Ishikawa (cell line): ENCODE measurements around the gene TRIP13.

Experiments used
- CEBPB ChIP-seq: IDR thresholded peaks from 2 replicates; pipeline ENCODE4 v1.6.1; 2012
- CREB1 ChIP-seq: IDR thresholded peaks from 2 replicates; pipeline ENCODE4 v1.6.1; 2012; ENCODE audit warnings: low read depth
- EGR1 ChIP-seq: IDR thresholded peaks from 2 replicates; pipeline ENCODE4 v1.6.1; 2012
- EP300 ChIP-seq: IDR thresholded peaks from 2 replicates; pipeline ENCODE4 v1.6.1; 2012; ENCODE audit warnings: borderline replicate concordance
- FOXM1 ChIP-seq: IDR thresholded peaks from 2 replicates; pipeline ENCODE4 v1.6.1; 2012; ENCODE audit warnings: low read depth, borderline replicate concordance
- MAX ChIP-seq: IDR thresholded peaks from 2 replicates; pipeline ENCODE4 v1.6.1; 2012
- NFIC ChIP-seq: IDR thresholded peaks from 2 replicates; pipeline ENCODE4 v1.6.1; 2012
- RAD21 ChIP-seq: IDR thresholded peaks from 2 replicates; pipeline ENCODE4 v1.6.1; 2012; ENCODE audit warnings: low read depth
- REST ChIP-seq: IDR thresholded peaks from 2 replicates; pipeline ENCODE4 v1.6.1; 2012; ENCODE audit warnings: low read depth, mild to moderate bottlenecking
- TAF1 ChIP-seq: IDR thresholded peaks from 2 replicates; pipeline ENCODE4 v1.6.1; 2012; ENCODE audit warnings: low read depth, mild to moderate bottlenecking
- TCF12 ChIP-seq: IDR thresholded peaks from 2 replicates; pipeline ENCODE4 v1.6.1; 2012; ENCODE audit warnings: low read depth
- TEAD4 ChIP-seq: IDR thresholded peaks from 2 replicates; pipeline ENCODE4 v1.6.1; 2012
- USF1 ChIP-seq: IDR thresholded peaks from 2 replicates; pipeline ENCODE4 v1.6.1; 2012
- YY1 ChIP-seq: IDR thresholded peaks from 2 replicates; pipeline ENCODE4 v1.6.1; 2012; ENCODE audit warnings: low read depth
- ZBTB7A ChIP-seq: IDR thresholded peaks from 2 replicates; pipeline ENCODE4 v1.6.1; 2012; ENCODE audit warnings: low read depth

Gene TRIP13

GRCh38 chr5:934381-934967 lies 41.8 kb downstream of the TRIP13 start:
- peak; percentile 43 for TF ChIP-seq RAD21

GRCh38 chr5:935510-936084 lies 42.9 kb downstream of the TRIP13 start:
- TF ChIP-seq EP300 = no peak

GRCh38 chr5:936149-937144 lies 43.8 kb downstream of the TRIP13 start:
- TF ChIP-seq CEBPB (no peak), RAD21 (no peak), TCF12 (no peak), ZBTB7A (no peak), YY1 (no peak), FOXM1 (no peak), EP300 (no peak), USF1 (no peak), TEAD4 (no peak), NFIC (no peak), EGR1 (no peak), MAX (no peak), TAF1 (no peak), REST (no peak), CREB1 (no peak)

- TF ChIP-seq EP300 (no peak), RAD21 (no peak), USF1 (no peak), MAX (no peak), YY1 (no peak), CREB1 (no peak), TEAD4 (no peak), REST (no peak), TAF1 (no peak), CEBPB (no peak), EGR1 (no peak), FOXM1 (no peak), ZBTB7A (no peak), NFIC (no peak)
Measured at GRCh38 chr5:937151-937924, 44.7 kb downstream of the TRIP13 start.

- TF ChIP-seq ZBTB7A = no peak
- no peak for TF ChIP-seq EGR1
- TF ChIP-seq USF1 = no peak
- no peak for TF ChIP-seq CEBPB
- TF ChIP-seq YY1 = no peak
- no peak for TF ChIP-seq REST
- no peak for TF ChIP-seq TAF1
- no peak for TF ChIP-seq NFIC
- TF ChIP-seq TEAD4 = no peak
- no peak for TF ChIP-seq TCF12
- TF ChIP-seq FOXM1 = no peak
- no peak for TF ChIP-seq RAD21
- no peak for TF ChIP-seq CREB1
- TF ChIP-seq MAX = no peak
- no peak for TF ChIP-seq EP300
Measured at GRCh38 chr5:939368-939767, 46.7 kb downstream of the TRIP13 start.
